Prostate gland (tissue), 2 donors: ENCODE data around the gene PARVB.

Experiments
- CTCF ChIP-seq, 4 experiments: fragments of 200-600 bp in 2 of 4; fragments of 450-650 bp in 2 of 4; sonication (generic) in 2 of 4; IDR thresholded peaks; 1 replicate in 3 of 4; 2 replicates in 1 of 4; pipeline ENCODE4 v1.5.1; 2016 to 2019; ENCODE audit warnings: antibody characterized with exemption in 4 of 4, mild to moderate bottlenecking in 2 of 4, moderate library complexity in 2 of 4
- POLR2A ChIP-seq: fragments of 450-650 bp; IDR thresholded peaks from one replicate; pipeline ENCODE4 v1.6.1; 2016; ENCODE audit warnings: antibody characterized with exemption, mild to moderate bottlenecking
- POLR2AphosphoS5 ChIP-seq: sonication (generic); formaldehyde crosslinking; IDR thresholded peaks from one replicate; pipeline ENCODE4 v1.6.1; 2017; ENCODE audit warnings: antibody characterized with exemption

GRCh38 chr22:44001521-44001920 is 22.6 kb upstream of the PARVB start:
- no peak for TF ChIP-seq POLR2A
- no peak for TF ChIP-seq CTCF (IDR thresholded peaks at IDR 0.05)
- TF ChIP-seq POLR2AphosphoS5: no peak
